Neural progenitor cell (in vitro differentiated cells): ENCODE measurements around the gene RAB24. TPM values are rescaled to one million over a fixed set of nuclear protein-coding genes. Genes with fewer than 3 reads are reported as not detected.

Source experiments
- DNase-seq: peaks from one replicate; pipeline ENCODE4 v3.0.0-alpha.2; 2016; ENCODE audit warnings: low spot score
- H2AFZ ChIP-seq: fragments of 200-600 bp; sonication (generic); replicated peaks from 2 replicates; pipeline ENCODE4 v1.6.1; 2016; ENCODE audit warnings: antibody characterized with exemption
- H3F3A ChIP-seq: fragments of 200-600 bp; sonication (generic); 2 replicates; pipeline ENCODE4 v1.6.1; 2016; ENCODE audit warnings: antibody characterized with exemption, low read depth
- H3K27ac ChIP-seq: fragments of 200-600 bp; sonication (generic); 2 replicates; pipeline ENCODE4 v1.5.1; 2016; ENCODE audit warnings: mild to moderate bottlenecking
- H3K27me3 ChIP-seq: fragments of 200-600 bp; sonication (generic); 2 replicates; pipeline ENCODE4 v1.6.1; 2016; ENCODE audit warnings: mild to moderate bottlenecking, moderate library complexity
- H3K36me3 ChIP-seq: fragments of 200-600 bp; sonication (generic); 2 replicates; pipeline ENCODE4 v1.5.1; 2016
- H3K4me1 ChIP-seq: fragments of 200-600 bp; sonication (generic); 2 replicates; pipeline ENCODE4 v1.6.1; 2016; ENCODE audit warnings: mixed run types
- H3K4me2 ChIP-seq: fragments of 200-600 bp; sonication (generic); 2 replicates; pipeline ENCODE4 v1.6.1; 2016
- H3K4me3 ChIP-seq: fragments of 200-600 bp; sonication (generic); 2 replicates; pipeline ENCODE4 v1.5.1; 2016
- H3K79me2 ChIP-seq: fragments of 200-600 bp; sonication (generic); 2 replicates; pipeline ENCODE4 v1.6.1; 2016; ENCODE audit warnings: low read depth
- H3K9ac ChIP-seq: fragments of 200-600 bp; sonication (generic); 2 replicates; pipeline ENCODE4 v1.6.1; 2016
- H3K9me3 ChIP-seq: fragments of 200-600 bp; sonication (generic); 2 replicates; pipeline ENCODE4 v1.5.1; 2016; ENCODE audit warnings: low read depth
- H4K20me1 ChIP-seq: fragments of 200-600 bp; sonication (generic); 2 replicates; pipeline ENCODE4 v1.6.1; 2016; ENCODE audit warnings: low read depth
- H3K27ac Mint-ChIP-seq: 3 replicates; pipeline ENCODE4 v1.8.0; 2021; ENCODE audit warnings: mixed read lengths
- H3K27me3 Mint-ChIP-seq: 2 replicates; pipeline ENCODE4 v1.8.0; 2022; ENCODE audit warnings: low read depth, mild to moderate bottlenecking, inconsistent platforms, moderate library complexity, mixed read lengths; ENCODE audit not compliant: insufficient read depth
- H3K36me3 Mint-ChIP-seq: 3 replicates; pipeline ENCODE4 v1.8.0; 2021; ENCODE audit warnings: mixed read lengths
- H3K4me1 Mint-ChIP-seq: 3 replicates; pipeline ENCODE4 v1.8.0; 2021; ENCODE audit warnings: mixed read lengths
- H3K4me3 Mint-ChIP-seq: 3 replicates; pipeline ENCODE4 v1.8.0; 2021; ENCODE audit warnings: mild to moderate bottlenecking, moderate library complexity, mixed read lengths
- H3K9me3 Mint-ChIP-seq: 3 replicates; pipeline ENCODE4 v1.8.0; 2020; ENCODE audit warnings: mixed read lengths
- EZH2 ChIP-seq: fragments of 200-600 bp; sonication (generic); IDR thresholded peaks from 2 replicates; pipeline ENCODE4 v1.6.1; 2017; ENCODE audit warnings: antibody characterized with exemption, mild to moderate bottlenecking, moderate library complexity
- EZH2phosphoT487 ChIP-seq: fragments of 200-600 bp; sonication (generic); IDR thresholded peaks from 2 replicates; pipeline ENCODE4 v1.6.1; 2017; ENCODE audit warnings: antibody characterized with exemption
- total RNA-seq: library from RNA; depleted of rRNA; stranded (reverse); fragments of >200 nt; gene quantifications from 2 replicates; pipeline ENCODE4 v1.2.3, GENCODE V29; 2015; ENCODE audit warnings: low replicate concordance
- TF ChIP-seq, protein P1 (sequence below): fragments of 200-600 bp; sonication (generic); IDR thresholded peaks from 2 replicates; pipeline ENCODE4 v1.5.1; 2017; ENCODE audit warnings: antibody characterized with exemption, mild to moderate bottlenecking

Gene RAB24
- total RNA-seq, 1 donor from 2014 or later = 4.3 TPM

DNA sequence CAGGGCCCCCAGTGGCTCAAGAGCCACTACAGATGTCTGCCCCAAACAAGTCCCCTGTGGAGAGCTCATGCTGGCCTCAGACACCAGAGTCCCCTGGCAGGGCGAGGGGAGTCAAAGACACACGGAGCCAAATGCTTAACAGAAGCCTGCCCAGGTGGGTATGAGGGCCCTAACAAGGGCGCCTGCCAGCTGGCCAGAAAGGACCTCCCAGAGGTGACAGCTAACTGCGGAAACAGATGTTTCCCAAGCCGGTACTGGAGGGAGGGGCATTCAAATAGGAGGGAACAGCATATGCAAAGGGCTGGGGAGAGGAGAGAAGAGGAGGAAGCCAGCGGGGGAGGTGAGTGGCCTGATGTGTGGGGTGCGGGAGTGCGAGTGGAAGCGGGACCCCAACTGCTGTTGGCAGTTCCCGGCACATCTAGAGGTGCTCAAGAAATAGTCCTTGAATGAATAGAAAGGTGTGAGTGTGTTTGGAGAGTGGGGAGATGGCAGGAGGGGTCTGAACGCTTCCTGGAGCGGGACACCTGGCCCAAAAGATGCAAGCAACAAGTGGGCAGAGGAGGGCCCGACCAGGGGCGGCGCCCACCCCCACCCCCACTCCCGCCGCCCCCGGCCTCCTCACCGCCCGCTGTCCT is 7.4 kb upstream of the RAB24 start:
- peak overlapping the region; percentile 85 for H3K4me3 ChIP-seq
- no peaks in the 10 kb centered on the region for H3K79me2 ChIP-seq
- H3K4me1 Mint-ChIP-seq = peaks cover 33% of the 10 kb centered on the region
- peak overlapping the region; percentile 22 for H3K27ac Mint-ChIP-seq
- H3K36me3 Mint-ChIP-seq = peaks cover 13% of the 10 kb centered on the region
- no peak overlapping the region for H2AFZ ChIP-seq
- no peaks in the 10 kb centered on the region for H3K9me3 ChIP-seq
- peak overlapping the region; percentile 34 for H3K9ac ChIP-seq
- peaks cover 12% of the 10 kb centered on the region for H3K4me1 ChIP-seq
- H4K20me1 ChIP-seq = peaks cover 25% of the 10 kb centered on the region
- H3K36me3 ChIP-seq = no peaks in the 10 kb centered on the region
- peak overlapping the region; percentile 92 for H3K4me3 Mint-ChIP-seq
- H3K9me3 Mint-ChIP-seq = no peaks in the 10 kb centered on the region
- DNase-seq = peak; percentile 28
- H3K27me3 Mint-ChIP-seq = peaks cover 6% of the 10 kb centered on the region
- H3K27ac ChIP-seq = no peak overlapping the region
- H3K4me2 ChIP-seq = peak overlapping the region; percentile 90
- TF ChIP-seq EZH2phosphoT487 = no peak
- TF ChIP-seq, protein P1, sequence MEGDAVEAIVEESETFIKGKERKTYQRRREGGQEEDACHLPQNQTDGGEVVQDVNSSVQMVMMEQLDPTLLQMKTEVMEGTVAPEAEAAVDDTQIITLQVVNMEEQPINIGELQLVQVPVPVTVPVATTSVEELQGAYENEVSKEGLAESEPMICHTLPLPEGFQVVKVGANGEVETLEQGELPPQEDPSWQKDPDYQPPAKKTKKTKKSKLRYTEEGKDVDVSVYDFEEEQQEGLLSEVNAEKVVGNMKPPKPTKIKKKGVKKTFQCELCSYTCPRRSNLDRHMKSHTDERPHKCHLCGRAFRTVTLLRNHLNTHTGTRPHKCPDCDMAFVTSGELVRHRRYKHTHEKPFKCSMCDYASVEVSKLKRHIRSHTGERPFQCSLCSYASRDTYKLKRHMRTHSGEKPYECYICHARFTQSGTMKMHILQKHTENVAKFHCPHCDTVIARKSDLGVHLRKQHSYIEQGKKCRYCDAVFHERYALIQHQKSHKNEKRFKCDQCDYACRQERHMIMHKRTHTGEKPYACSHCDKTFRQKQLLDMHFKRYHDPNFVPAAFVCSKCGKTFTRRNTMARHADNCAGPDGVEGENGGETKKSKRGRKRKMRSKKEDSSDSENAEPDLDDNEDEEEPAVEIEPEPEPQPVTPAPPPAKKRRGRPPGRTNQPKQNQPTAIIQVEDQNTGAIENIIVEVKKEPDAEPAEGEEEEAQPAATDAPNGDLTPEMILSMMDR = no peak
- TF ChIP-seq EZH2 = no peak
- peaks cover 3% of the 10 kb centered on the region for H3K27me3 ChIP-seq
- peaks cover 36% of the 10 kb centered on the region for H3F3A ChIP-seq

DNA sequence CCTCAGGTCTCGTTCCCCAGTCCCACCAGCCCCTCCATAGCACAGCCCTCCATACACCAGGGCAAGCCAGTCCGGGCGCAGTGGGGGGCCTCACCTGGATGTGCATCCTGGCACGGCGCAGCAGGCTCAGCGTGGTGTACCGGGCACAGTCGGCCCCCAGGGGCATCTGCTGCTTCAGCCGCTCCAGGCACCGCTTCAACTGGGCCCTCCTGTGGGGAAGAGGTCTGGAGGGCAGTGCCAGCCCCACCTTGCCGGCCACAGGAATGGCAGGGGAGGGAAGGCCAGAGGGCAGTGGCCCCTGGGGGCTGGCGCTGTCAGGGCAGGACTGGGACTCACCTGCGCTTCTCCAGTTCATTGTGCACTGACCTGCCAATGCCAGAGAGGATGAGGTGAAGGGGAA is 6.8 kb upstream of the RAB24 start:
- peaks cover 33% of the 10 kb centered on the region for H3K4me1 Mint-ChIP-seq
- peaks cover 5% of the 10 kb centered on the region for H3K79me2 ChIP-seq
- peak overlapping the region; percentile 85 for H3K4me3 ChIP-seq

DNA sequence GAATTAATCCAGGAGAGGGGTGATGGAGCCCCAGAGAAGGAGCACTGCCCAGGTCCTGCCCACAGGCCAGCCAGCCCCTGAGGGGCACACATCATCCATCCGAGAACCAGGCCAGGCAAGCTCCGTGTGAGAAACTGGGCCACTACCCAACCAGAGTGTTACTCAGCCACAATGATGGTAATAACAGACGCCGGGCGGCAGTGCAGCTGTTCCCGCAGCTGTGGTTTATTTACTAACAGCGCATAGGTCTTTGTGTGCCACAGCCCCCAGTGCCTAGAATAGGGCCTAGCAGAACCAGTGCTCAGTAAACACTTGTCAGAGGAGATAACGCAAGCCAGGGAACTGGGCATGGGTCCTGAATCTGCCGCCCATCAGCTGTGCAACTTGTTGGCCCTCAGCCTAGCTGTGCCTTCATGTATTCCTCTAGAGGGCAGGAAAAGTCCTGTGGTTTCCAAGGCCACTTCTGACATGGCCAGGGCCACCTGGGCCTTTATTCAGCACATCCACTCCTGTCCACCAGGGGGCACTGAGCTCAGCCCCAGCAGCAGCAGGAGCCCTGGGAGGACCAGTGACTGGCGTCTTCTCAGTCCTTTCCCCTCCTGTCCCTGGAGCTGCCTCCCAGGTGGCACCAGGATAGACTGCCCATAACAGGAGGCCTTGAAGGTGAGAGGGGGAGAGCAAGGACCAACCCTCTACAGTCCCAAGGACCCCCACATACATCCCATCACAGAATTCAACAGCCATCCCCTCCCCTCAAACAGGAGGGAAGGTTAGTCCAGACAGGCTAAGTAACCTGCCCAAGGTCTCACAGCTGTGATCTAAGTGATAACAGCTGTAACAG is 6.1 kb upstream of the RAB24 start:
- Histone ChIP-seq H3K4me3 (no peak overlapping the region), H3K79me2 (peaks cover 12% of the 10 kb centered on the region), H3K36me3 (no peaks in the 10 kb centered on the region), H3K9me3 (no peaks in the 10 kb centered on the region), H3F3A (peaks cover 36% of the 10 kb centered on the region), H3K27ac (no peak overlapping the region), H3K27me3 (peaks cover 3% of the 10 kb centered on the region), H3K4me1 (peaks cover 12% of the 10 kb centered on the region), H3K9ac (no peak overlapping the region), H4K20me1 (peaks cover 36% of the 10 kb centered on the region), H3K4me2 (peak overlapping the region; percentile 90), H2AFZ (no peak overlapping the region)
- Mint-ChIP-seq H3K27me3 (peaks cover 6% of the 10 kb centered on the region), H3K4me1 (peaks cover 37% of the 10 kb centered on the region), H3K4me3 (peak overlapping the region; percentile 92), H3K36me3 (peaks cover 20% of the 10 kb centered on the region), H3K27ac (no peak overlapping the region), H3K9me3 (no peaks in the 10 kb centered on the region)
- peak; percentile 81 for DNase-seq
- TF ChIP-seq, protein P1 = peak; percentile 88
- TF ChIP-seq EZH2 = no peak
- TF ChIP-seq EZH2phosphoT487 = no peak

More for the DNA sequence above, 6.8 kb upstream of the RAB24 start:
- H3K4me1 ChIP-seq = peaks cover 12% of the 10 kb centered on the region
- H3K27ac Mint-ChIP-seq = no peak overlapping the region
- peaks cover 6% of the 10 kb centered on the region for H3K27me3 Mint-ChIP-seq
- peak overlapping the region; percentile 90 for H3K4me2 ChIP-seq
- H3K27ac ChIP-seq = no peak overlapping the region
- DNase-seq = no peak
- peaks cover 17% of the 10 kb centered on the region for H3K36me3 Mint-ChIP-seq
- no peaks in the 10 kb centered on the region for H3K36me3 ChIP-seq
- H3F3A ChIP-seq = peaks cover 36% of the 10 kb centered on the region
- no peaks in the 10 kb centered on the region for H3K9me3 Mint-ChIP-seq
- H3K9me3 ChIP-seq = no peaks in the 10 kb centered on the region
- H3K4me3 Mint-ChIP-seq = peak overlapping the region; percentile 92
- no peak for TF ChIP-seq EZH2
- TF ChIP-seq, protein P1 = no peak
- TF ChIP-seq EZH2phosphoT487 = no peak
- H3K27me3 ChIP-seq = peaks cover 3% of the 10 kb centered on the region
- peaks cover 30% of the 10 kb centered on the region for H4K20me1 ChIP-seq
- H2AFZ ChIP-seq = no peak overlapping the region
- H3K9ac ChIP-seq = no peak overlapping the region
